Fibroblast of the conjunctiva (primary cell): ENCODE results near the gene NOP9.
"Not testable (repeated sequence)": the region's sequence is repeated elsewhere in the genome, so short reads cannot be mapped to it uniquely, and the experiment has no call there.

ENCODE experiments used
- DNase-seq: peaks from one replicate; pipeline ENCODE4 v3.0.0-alpha.2; 2010; ENCODE audit warnings: low read depth

Gene NOP9

DNA sequence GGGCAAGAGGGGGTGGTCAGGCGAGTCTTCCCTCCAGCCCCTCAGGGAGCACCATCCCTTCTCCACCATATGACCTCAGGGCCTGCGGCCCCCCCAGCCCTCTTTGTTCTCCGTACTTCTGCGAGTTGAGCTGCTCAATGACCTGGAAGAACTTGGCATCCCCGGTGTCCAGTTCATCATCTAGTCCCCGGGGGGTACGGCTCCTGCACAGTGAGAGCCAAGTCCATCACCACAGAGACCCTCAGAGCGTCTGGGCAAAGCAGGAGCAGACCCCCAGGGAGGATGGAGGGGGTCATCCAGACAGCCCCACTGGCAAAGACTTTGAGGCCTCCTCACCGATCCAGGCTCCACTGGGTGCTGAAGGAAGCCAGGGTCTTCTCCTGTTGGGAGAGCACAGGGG is 26.3 kb downstream of the NOP9 start:
- DNase-seq: no peak

DNA sequence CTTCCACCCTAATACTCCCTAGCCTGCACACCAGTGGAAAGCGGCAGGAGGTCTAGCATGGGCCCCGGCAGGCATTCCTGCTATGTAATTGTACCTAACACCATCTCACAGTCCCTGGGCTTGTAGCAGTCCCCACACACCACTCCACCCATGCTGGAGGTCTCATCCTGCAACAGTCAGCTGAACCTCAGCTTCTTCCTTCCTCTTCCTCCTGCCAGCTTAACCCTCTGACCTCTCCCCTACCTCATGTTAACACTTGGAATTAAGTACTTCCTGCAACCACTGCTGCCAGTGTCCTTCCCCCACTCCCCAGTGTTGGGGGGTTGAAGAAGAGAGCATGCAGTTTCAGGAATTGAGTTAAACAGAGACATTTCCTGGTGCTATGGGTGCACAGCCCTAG is 27.7 kb downstream of the NOP9 start:
- DNase-seq: no peak

DNA sequence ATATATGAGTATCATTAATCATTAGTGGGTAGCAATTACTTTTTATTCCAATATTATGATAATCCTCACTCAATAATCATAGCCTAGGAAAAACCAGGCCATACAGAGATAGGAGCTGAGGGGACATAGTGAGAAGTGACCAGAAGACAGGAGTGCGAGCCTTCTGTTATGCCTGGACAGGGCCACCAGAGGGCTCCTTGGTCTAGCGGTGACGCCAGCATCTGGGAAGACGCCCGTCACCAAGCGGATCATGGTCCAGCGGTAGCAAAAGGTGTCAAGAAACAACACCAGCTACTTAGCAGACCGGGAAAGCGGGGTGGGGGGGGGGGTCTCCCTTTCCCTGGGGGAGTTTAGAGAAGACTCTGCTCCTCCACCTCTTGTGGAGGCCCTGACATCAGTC is 28.3 kb downstream of the NOP9 start:
- not testable (repeated sequence) for DNase-seq

DNA sequence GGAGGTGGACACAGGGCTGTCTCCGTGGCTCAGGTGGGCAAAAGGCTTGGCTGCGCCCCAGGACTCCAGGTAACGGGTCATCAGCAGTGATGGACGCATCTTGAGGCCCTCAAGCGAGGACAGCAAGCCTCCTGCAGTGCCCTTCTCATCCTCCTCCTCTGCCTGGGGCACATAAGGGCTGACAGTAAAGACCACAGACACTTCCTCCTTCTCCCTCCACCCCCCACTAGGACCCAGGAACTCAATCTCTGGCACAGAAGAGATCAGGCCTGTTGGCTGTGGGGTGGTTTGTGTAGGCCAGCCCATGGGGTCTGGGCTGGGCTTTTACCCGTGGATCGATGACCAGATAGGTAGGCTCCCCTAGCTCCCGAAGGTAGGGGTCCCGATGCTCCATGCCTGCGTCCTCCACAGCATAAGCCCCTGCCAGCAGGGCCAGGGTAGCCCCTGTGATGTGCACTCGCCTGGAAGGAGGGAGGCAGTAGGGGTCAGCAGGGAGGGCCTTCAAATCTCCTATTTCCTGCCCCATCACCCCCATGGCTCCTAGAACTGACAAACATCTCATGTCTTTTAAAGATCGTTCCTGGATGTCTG is 29.5 kb downstream of the NOP9 start:
- DNase-seq: no peak

DNA sequence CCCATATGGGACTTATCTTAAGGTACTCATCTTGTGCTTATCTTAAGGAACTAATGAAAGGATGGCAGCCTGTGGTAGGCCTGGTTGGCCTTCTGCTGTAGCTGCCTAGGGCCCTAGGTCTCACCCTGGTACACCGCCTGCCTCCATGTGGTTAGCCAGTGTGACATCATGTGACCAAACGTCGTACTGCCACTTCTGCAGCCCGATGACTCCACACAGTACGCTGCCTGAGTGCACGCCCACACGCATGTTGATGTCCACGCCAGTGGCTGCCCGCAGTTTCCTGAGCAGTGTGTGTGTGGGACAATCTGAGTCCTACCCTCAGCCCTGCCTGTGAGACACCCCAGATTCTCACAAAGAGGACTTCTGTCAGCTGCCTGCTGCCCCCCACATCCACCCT is 30.1 kb downstream of the NOP9 start:
- DNase-seq: no peak

DNA sequence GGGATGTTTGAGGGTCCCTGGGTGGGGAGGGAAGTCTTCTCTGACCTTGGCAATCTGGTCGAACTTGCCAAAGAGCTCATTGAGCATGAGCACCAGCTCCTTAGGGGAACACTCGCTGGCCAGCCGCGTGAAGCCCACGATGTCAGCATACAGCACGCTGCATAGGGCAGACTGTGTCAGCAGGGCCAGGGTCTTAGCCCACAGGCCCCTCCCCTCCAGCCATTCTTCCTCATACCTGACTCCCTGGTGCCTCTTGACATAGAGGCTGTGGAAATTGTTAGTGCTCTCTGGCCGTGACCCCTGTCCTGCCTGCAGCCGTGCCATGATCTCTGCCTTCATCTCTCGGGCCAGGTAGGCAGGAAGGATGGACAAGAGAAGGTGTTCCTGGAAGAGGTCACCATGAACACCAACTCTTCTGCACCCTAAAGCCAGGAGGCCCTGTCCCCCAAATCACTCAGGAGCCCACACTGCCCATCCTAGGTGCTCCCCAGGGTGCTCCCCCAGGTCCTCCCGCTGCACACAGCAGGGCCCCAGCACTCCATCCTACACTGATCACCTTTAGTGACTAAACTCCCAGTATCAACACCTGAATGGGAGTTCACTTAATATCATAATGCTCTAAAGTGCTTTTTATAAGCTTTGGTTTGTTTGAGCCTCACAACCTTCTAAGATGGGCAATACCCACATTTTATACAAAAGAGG is 31.5 kb downstream of the NOP9 start:
- DNase-seq: no peak

DNA sequence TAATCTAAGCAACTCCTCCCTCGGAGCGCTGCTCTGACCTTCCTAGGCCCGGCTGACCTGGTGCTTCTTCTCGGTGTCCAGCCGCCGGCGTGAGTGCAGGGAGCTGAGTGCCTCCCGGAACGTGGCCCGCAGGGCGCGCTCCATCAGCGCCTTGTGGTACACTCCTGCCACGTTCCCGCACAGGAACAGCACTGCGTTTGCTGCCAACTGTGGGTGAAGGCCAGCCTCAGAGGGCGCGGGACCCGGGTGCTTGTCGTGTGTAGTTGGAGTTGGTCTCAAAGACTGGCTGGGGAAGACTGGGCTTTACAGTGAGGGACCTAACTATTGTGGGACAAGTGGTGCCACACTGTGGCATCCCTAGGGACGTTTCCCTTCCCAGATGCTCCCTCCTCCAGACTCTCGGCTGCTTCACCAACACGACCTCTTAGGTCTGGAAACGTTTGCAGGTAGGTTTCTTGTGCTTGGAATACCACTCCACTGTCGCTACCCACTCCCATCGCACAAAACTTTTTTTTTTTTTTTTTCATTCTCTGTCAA is 32.1 kb downstream of the NOP9 start:
- DNase-seq: no peak

DNA sequence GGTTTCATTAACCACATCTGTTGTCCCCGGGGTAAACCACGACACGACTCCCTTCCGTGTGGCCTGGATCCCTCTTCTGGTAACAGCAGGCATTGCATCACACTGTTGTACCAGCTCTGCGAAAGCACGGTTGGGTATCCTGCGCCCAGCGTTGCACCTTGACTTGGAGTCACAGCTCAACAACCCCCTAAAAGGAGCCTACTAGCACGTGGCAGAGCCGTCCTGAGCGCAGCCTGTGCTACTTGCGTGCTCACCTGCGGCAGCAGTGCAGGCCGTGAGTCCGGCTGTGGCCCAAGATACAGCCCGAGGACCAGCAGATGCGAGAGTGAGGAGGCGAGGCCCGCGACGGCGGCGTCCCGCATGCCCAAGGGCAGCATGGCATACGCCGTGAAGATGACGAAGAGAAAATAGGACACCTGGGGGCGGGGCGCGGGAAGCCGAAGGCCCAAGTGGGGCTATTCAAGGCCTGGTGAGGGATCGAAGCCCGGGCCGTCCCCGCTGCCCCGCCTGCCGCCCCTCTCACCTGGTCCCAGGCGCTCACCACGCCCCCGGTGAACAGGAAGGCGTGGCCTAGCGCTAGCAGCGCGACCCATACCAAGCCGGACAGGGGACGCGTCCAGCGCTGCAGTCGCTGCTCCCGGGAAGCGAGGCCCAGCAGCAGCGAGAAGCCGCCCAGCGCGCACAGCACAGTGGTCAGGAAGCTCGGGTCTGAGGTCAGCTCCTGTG is 32.8 kb downstream of the NOP9 start:
- no peak for DNase-seq

DNA sequence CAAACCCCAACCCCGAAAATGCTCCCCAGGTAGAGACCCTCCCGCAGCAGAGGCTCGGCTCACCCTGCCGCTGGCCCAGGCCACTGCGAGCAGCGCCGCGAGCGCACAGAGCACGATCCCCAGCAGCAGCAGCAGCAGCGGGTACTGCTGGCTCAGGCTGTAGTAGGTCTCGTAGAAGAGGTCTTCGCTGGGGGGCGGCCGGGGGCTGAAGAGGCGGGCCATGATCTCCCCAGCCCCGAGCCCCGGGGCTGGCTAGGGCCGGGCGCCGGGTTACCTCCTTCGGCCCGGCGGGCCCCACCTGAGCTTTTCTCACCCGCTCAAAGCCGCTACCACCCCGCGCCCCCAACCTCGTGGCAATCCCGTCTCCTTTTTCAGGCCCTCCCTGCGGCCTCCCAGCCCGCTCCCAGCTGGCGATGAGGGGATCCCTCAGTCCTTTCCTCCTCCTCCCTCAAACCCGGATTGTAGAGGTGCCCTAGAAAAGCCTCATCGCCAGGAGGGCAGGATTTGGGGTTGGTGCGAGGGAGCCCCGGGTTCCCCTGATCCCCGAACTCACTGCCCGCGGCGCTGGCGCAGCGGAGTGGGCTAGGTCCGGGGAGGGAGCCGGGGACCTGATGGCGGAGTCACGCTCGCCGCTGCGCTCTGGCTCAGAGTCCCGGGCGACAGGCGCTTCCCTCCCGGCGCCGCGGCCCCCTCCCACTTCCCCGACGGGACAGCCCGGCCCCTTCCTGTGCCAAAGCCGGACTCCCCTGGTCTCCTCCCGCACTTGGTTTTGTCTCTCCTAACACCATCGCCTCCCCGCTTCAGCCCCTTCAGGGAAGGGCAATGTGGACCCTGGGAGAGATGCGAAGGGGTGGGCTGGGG is 35.0 kb downstream of the NOP9 start, which contains the start of gene ADCY4:
Gene ADCY4, minus strand, starts transcription at position 641 of the 861 bp plus-strand sequence. Its CDS starts 419 bp downstream, at position 222.
- DNase-seq: no peak

DNA sequence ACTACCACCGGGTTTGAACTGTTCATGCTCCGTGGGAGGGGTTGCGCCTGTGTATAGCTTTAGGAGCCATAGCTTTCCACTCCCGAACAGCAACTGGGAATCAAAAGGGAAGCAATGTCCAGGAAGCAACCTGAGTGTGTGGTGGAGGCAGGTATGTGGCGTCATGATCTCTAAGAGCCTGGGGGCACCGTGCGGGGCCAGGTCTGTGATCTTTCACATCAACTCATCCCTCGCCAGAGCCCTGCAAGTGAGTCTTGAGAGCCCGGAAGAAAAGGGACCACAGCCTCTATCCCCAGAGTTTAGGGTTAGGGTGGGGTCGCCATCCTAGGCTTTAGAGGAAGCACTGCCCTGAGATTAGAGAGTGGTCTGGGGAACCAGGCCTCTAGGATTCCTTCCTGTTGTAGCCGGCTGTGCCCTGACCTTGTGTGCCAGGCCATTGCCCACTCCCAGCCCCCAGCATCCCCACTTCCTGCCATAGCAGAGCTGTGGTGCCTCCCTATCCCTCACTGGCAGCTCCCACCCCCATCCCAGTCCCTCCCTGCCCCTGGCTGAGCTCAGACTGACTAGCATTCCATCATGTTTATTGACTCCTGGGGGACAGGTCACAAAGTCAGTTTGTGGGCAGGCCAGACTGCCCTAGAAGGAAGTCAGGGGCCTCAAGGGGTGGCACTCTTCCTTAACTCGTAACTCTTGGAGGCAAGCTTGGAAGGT is 36.0 kb downstream of the NOP9 start:
- DNase-seq: no peak

DNA sequence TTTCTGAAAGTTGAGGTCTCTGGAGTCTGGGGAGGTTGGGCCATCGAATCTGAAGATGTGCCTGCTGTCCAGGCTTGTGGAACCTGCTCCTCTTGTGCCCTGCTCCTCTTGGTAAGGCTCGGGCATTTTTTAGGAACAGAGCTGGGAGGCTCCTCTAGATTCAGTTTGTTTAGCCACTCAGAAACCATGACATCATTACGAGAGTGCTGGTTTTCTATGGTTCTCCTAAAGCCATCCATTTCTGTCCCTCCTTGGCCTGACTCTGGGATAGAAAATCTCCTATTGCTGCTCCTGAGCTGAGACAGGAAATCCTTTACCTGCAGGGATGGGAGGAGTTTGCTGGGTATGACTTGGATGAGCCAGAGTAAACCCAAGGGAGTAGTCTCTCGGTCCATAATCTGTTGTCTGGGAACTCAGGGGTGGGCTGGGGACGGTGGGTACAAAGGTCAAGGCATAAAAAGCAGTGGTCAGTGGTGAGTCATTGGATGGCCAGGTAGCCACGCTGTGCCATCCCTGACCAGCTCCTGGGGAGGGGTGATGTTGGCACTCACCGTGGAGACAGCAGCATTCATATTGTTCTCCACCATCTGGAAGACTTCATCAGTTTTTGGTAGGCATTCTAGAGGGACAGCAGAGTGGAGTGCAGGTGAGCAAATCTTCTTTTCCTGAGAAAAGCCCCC is 37.6 kb downstream of the NOP9 start:
- DNase-seq: no peak

DNA sequence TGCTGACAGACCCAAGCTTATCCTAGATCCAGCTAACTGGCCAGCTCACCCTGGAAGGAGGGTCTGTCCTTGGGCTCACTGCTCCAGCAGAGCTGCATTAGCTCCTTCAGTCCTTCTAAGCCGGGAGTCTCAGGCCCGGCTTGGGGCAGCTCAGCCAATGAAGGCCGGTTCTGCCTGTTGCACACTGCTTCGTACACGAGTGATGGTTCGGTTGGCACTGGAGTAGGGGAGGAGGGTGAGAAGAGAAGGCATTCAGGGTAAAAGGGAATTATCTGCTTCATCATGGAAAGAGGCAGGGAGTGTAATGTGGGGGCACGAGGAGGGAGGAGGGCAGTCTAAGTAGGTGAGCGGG is 38.1 kb downstream of the NOP9 start:
- no peak for DNase-seq

DNA sequence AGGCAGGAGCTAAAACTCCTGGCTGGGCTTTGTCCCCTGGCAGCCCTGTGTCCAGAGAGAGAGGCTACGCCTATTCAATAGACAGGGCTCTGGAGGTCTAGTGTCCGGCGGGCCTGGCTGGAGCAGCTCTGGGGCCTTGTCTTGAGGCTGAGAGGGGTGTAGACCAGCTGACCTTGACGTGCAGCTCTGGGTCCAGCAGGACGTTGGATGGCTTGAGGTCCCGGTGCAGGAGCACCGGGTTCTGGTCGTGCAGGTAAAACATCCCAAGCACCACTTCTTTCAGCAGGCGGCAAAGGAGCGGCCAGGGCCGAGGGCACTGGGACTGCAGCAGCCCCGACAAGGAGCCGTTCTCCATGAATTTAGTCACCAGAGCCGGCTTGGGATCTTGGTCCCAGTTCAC is 39.2 kb downstream of the NOP9 start:
- no peak for DNase-seq

DNA sequence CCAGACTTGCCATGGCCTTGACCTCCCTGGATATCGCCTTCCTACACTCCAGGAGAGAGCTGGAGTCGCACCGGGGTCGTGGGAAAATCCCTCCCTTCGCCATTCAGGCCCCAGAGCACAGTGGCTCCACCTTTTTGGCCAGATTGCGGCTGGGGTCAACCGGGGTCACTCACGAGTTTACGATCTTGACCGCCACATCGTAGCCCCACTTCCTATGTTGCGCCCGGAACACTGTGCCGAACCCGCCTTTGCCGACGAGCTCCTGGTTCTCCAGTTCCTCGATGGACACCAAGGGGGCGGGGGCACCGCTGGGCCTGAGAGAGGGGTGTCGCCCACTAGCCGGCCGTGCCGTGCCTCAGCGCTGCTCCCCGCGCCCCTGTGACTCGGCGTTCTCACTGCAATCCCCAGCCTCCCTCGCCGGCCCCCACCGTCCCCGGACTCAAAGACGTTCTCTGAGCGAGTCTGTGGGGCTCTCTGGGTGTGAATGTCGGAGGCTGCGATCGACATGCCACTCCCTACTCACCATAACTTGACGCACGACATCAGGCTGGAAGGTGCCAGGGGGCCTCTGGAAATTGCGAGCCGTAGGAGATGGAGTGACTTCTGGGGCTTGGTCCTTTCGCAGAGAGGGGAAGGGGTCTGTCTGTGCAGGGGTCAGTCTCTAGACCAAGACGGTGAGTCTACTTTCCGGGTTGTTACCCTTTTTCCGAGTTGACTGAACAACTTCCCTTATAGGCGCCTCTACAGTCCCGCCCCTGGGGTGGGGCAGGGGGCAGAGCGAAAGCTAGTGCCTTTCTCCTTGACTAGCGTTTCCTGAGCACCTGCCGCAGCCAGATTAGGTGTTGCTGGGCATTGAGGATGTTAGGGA is 39.9 kb downstream of the NOP9 start, which contains the start of gene RIPK3:
Gene RIPK3, minus strand, starts transcription at position 708 of the 868 bp plus-strand sequence. Its CDS starts 165 bp downstream, at position 543.
- DNase-seq: no peak

DNA sequence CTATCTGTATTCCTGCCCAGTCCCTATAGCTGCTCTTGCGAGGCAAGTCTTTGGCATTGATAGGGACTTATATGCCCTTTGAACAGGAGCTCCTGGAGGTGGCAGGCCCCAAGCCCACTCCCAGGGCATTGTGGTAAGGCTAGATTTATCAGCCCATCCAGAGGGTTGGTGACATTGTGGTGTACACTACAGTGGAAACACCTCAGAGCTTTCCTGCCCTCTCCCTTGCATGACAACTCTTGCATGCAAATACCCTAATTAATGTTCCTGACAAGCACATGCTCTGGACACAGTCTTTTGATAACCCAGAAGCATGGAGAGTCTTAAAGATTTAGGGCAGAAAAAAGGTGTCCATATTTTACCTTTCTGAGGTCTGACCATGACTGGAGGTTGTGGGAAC is 41.0 kb downstream of the NOP9 start:
- no peak for DNase-seq

DNA sequence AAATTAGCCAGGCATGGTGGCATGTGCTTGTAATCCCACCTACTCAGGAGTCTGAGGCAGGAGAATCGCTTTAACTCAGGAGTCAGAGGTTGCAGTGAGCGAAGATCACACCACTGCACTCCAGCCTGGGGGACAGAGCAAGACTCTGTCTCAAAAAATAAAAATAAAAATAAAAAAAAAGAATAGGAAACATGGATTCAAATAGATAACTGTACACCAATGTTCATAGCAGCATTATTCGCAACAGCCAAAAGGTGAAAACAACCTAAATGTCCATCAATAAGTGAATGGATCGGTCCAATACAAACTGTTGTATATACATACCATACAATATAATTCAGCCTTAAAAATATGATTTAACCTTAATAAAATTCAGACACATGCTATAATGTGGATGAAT is 43.2 kb downstream of the NOP9 start:
- DNase-seq: no peak

DNA sequence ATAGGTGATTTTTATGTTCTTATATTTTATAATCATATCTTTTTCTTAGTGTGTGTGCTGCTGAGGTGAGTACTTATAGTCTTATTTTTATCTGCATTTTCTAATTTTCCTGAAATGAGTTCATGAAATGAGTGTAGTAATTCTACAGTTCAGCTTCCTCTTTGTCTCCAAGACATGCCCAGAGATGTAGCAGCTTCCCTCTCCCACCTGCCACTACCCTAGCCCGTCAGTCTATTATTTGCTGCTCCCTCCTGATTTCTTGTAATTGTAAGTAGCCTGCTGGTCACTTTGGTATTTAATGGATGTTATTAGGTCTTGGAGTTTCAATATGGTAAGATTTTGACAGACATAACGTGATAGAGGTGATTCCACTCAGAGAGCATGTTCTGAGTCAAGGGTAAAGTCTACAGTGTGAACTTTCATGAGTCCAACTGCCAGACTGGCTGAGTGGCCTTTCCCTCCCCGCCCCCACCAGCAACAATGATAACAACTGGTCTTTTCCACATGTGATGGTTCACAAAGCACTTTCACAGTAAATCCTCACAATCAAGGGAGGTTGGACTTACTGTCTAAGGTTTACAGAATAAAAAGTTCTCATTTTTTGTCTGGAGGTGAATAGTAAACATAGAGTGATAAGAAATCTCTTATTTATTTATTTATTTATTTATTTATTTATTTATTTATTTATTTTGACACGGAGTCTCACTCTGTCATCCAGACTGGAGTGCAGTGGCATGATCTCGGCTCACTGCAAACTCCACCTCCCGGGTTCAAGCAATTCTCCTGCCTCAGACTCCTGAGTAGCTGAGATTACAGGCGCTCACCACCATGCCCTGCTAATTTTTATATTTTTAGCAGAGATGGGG is 44.4 kb downstream of the NOP9 start:
- DNase-seq: no peak

DNA sequence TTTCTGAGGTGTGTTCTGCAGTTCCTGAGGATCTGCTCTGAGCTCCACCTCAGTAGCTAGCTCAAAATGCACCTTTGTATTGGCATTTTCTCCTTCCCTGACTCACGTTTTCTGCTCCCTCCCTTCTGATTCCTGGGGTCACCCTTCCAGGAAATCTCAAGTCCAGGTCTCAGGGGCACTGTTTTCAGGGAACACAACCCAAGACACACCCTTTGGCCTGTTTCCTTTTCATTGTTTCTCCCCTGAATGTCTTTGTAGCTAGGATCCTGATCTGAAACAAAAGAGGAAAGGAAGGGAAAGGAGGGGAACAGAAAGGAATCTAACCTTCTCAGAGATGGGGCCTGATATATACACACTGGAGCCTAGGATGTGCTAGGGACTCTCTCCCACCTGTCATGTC is 47.5 kb downstream of the NOP9 start:
- no peak for DNase-seq

DNA sequence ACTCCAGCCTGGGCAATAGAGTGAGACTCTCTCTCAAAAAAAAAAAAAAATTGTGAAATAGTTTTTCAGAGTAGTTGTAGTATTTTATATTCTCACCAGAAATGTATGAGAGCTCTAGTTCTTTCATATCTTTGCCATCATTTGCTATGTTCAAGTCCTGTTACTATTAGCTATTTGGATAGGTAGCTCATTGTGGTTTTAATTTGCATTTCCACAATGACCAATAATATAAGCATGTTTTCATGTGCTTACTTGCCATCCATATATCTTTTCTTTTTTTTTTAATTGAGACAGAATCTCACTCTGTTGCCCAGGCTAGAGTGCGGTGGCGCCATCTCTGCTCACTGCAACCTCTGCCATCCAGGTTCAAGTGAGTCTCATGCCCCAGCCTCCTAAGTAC is 48.5 kb downstream of the NOP9 start:
- DNase-seq: no peak
